T-helper 1 cell (primary cell): Measurements from ENCODE around the gene EPHB1.

Source experiments
- DNase-seq, 5 donors: peaks; one replicate each; pipeline ENCODE4 v3.0.0-alpha.2; 2012 to 2020

Gene EPHB1

GRCh38 chr3:134916276-134916961 lies 121.4 kb downstream of the EPHB1 start:
- DNase-seq: no peak

- no peak for DNase-seq
Measured at GRCh38 chr3:134917631-134918030, 122.6 kb downstream of the EPHB1 start.

GRCh38 chr3:134918441-134918840 lies 123.4 kb downstream of the EPHB1 start:
- DNase-seq: peak in 1 of 5 donors; percentile 15

- DNase-seq: no peak
Measured at GRCh38 chr3:134922101-134922500, 127.0 kb downstream of the EPHB1 start.

- DNase-seq: no peak
Measured at GRCh38 chr3:134922866-134923265, 127.8 kb downstream of the EPHB1 start.

- no peak for DNase-seq
Measured at GRCh38 chr3:134923286-134923685, 128.2 kb downstream of the EPHB1 start.

GRCh38 chr3:134927599-134927998 lies 132.5 kb downstream of the EPHB1 start:
- no peak for DNase-seq

GRCh38 chr3:134928392-134928791 lies 133.3 kb downstream of the EPHB1 start:
- no peak for DNase-seq

GRCh38 chr3:134928819-134929218 lies 133.8 kb downstream of the EPHB1 start:
- DNase-seq: no peak

- DNase-seq: peak in 1 of 5 donors; percentile 28
Measured at GRCh38 chr3:134929976-134930375, 134.9 kb downstream of the EPHB1 start.

- no peak for DNase-seq
Measured at GRCh38 chr3:134931045-134931785, 136.2 kb downstream of the EPHB1 start.

GRCh38 chr3:134932035-134932434 lies 137.0 kb downstream of the EPHB1 start:
- no peak for DNase-seq

- DNase-seq: no peak
Measured at GRCh38 chr3:134933997-134934396, 138.9 kb downstream of the EPHB1 start.

- no peak for DNase-seq
Measured at GRCh38 chr3:134934933-134935332, 139.9 kb downstream of the EPHB1 start.

GRCh38 chr3:134937256-134938028 lies 142.4 kb downstream of the EPHB1 start:
- no peak for DNase-seq

GRCh38 chr3:134938029-134938525 lies 143.0 kb downstream of the EPHB1 start:
- DNase-seq: no peak

- DNase-seq: no peak
Measured at GRCh38 chr3:134939978-134940377, 144.9 kb downstream of the EPHB1 start.

- DNase-seq: no peak
Measured at GRCh38 chr3:134941820-134942219, 146.8 kb downstream of the EPHB1 start.

- no peak for DNase-seq
Measured at GRCh38 chr3:134944429-134944828, 149.4 kb downstream of the EPHB1 start.

GRCh38 chr3:134949150-134949549 lies 154.1 kb downstream of the EPHB1 start:
- DNase-seq: no peak

- DNase-seq: no peak
Measured at GRCh38 chr3:134952371-134952770, 157.3 kb downstream of the EPHB1 start.

GRCh38 chr3:134955874-134956273 lies 160.8 kb downstream of the EPHB1 start:
- DNase-seq: no peak

GRCh38 chr3:134956395-134956794 lies 161.3 kb downstream of the EPHB1 start:
- no peak for DNase-seq
